BLaER1 (cell line): ENCODE results near the gene WNT2.

ENCODE experiments used
- H3K27ac ChIP-seq: shearing (Covaris generic); formaldehyde crosslinking; 2 replicates; pipeline ENCODE4 v1.8.1; 2022
- H3K27me3 ChIP-seq: shearing (Covaris generic); formaldehyde crosslinking; 2 replicates; pipeline ENCODE4 v1.8.1; 2022
- H3K36me3 ChIP-seq: shearing (Covaris generic); formaldehyde crosslinking; 2 replicates; pipeline ENCODE4 v1.8.1; 2022
- H3K4me1 ChIP-seq: shearing (Covaris generic); formaldehyde crosslinking; 2 replicates; pipeline ENCODE4 v1.8.1; 2022
- H3K4me2 ChIP-seq: shearing (Covaris generic); formaldehyde crosslinking; 2 replicates; pipeline ENCODE4 v1.8.1; 2022
- H3K4me3 ChIP-seq: shearing (Covaris generic); formaldehyde crosslinking; 2 replicates; pipeline ENCODE4 v1.8.1; 2022
- H3K9ac ChIP-seq: shearing (Covaris generic); formaldehyde crosslinking; 2 replicates; pipeline ENCODE4 v1.8.1; 2022
- H3K9me3 ChIP-seq: shearing (Covaris generic); formaldehyde crosslinking; 2 replicates; pipeline ENCODE4 v1.8.1; 2022
- H4K20me1 ChIP-seq: shearing (Covaris generic); formaldehyde crosslinking; 2 replicates; pipeline ENCODE4 v1.8.1; 2022
- Cebpa-rat ChIP-seq: shearing (Covaris generic); IDR thresholded peaks from 2 replicates; pipeline ENCODE4 v1.8.1; 2022

WNT2 gene

DNA sequence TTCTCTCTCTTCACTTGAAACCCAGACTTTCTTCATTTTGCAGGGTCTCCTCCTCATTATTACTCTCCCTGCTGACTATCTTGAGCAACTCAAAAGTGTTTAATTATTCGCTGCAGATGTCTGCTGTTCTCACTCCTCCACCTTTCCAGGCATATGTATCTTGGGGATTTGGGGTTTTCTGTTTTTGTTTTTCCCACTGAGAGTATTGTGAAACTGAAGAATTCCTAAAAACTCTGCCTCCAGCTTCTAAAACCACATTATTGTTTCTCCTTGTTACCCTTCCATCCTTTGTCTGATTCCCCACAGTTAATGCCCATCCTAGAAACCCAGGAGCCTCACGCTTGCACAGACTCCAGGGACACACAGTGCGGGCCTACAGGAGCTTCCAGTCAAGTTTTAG, 51.3 kb downstream of the WNT2 start:
- no peak overlapping the region for H3K27ac ChIP-seq
- H3K36me3 ChIP-seq: no peaks in the 10 kb centered on the region
- no peaks in the 10 kb centered on the region for H4K20me1 ChIP-seq
- no peaks in the 10 kb centered on the region for H3K27me3 ChIP-seq
- H3K4me1 ChIP-seq: no peaks in the 10 kb centered on the region
- no peak overlapping the region for H3K4me2 ChIP-seq
- H3K9me3 ChIP-seq: no peaks in the 10 kb centered on the region
- no peak overlapping the region for H3K4me3 ChIP-seq
- no peak for TF ChIP-seq Cebpa-rat
- no peak overlapping the region for H3K9ac ChIP-seq

DNA sequence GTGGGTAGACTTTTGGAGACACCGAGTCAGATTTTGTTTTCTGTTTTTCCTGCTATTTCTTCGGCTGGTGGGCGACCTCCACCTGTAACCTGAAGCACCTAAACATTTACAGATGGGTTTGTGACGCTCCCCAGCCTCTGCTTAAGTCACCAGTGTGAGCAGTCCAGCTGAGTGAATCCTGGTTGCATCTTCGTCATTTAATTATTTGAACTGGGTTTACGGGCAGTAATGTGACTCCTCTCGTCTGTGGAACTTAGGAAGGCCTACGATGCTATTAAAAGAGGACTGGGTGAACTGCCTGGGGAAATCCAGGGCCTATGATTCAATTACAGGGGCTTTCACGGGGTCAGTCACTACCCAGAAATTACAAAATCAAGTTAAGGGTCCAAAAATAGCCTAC, 52.5 kb downstream of the WNT2 start:
- Histone ChIP-seq H4K20me1 (no peaks in the 10 kb centered on the region), H3K4me3 (no peak overlapping the region), H3K27ac (no peak overlapping the region), H3K27me3 (no peaks in the 10 kb centered on the region), H3K4me2 (no peak overlapping the region), H3K36me3 (no peaks in the 10 kb centered on the region), H3K4me1 (no peaks in the 10 kb centered on the region), H3K9me3 (peaks cover 5% of the 10 kb centered on the region; the same call in 1 of the 2 replicates), H3K9ac (no peak overlapping the region)
- TF ChIP-seq Cebpa-rat: no peak

DNA sequence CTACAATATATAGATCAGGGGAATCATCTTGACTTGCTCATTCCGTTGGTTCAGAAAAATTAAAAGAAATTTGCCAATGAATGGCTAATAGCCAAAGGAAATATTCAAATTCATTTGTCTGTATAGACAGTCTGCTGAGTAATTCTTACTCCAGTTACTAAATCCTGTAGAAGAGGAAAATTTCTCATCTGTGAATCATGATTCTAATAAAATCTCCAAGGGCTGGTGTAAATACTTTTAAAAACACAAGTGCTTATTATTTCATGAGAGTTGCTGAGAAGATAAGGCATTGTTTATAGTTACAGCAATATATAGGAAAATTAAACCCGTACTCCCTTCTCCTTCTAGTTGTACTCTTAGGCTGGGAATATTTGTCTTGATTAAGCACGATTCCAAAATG, 53.0 kb downstream of the WNT2 start:
- no peak overlapping the region for H3K9ac ChIP-seq
- no peak for TF ChIP-seq Cebpa-rat
- H3K27ac ChIP-seq: no peak overlapping the region
- H3K4me3 ChIP-seq: no peak overlapping the region
- H3K36me3 ChIP-seq: no peaks in the 10 kb centered on the region
- no peak overlapping the region for H3K4me2 ChIP-seq
- H3K27me3 ChIP-seq: no peaks in the 10 kb centered on the region
- no peaks in the 10 kb centered on the region for H3K4me1 ChIP-seq
- H3K9me3 ChIP-seq: peaks cover 7% of the 10 kb centered on the region; the same call in 1 of the 2 replicates
- no peaks in the 10 kb centered on the region for H4K20me1 ChIP-seq

DNA sequence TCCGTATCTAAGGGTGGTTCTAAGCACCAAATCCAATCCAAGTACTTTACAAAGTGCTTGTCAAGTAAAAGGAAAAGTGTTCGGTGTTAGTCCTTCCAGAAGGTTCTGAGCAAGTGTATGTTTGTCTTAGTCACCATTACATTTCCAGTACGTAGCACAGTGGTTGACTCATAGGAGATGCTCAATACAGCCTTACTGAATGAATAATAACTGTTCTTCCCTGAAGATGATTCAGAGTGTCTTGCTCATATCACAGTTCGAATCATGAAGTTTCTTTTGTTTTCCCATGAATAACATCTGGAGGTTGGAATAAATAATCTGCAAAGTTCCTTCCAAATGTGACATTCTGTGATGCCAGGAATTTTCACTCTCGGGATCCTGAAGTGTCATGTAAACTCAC, 53.4 kb downstream of the WNT2 start:
- Histone ChIP-seq H3K4me3 (no peak overlapping the region), H3K9ac (no peak overlapping the region), H3K9me3 (peaks cover 7% of the 10 kb centered on the region; the same call in 1 of the 2 replicates), H3K4me2 (no peak overlapping the region), H3K27me3 (no peaks in the 10 kb centered on the region), H3K36me3 (no peaks in the 10 kb centered on the region), H3K27ac (no peak overlapping the region), H4K20me1 (no peaks in the 10 kb centered on the region), H3K4me1 (no peaks in the 10 kb centered on the region)
- no peak for TF ChIP-seq Cebpa-rat

DNA sequence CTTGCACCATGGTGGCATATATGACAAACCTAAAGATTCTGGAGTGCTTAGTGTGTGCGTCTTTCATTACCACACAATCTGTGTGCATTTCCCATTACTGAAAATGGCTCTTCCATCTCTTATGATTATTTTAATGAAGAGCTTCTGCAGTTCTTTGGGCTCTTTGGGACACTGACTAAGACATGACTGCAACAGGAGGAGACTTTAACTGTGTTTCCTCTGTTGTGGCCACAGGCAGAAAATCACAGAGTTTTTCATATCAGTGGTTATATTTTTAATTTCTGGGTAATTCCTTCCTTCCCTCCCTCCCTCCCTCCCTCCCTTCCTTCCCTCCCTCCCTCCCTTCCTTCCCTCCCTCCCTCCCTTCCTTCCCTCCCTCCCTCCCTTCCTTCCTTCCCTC, 58.1 kb downstream of the WNT2 start:
- H4K20me1 ChIP-seq: no peaks in the 10 kb centered on the region
- H3K9ac ChIP-seq: no peak overlapping the region
- no peaks in the 10 kb centered on the region for H3K27me3 ChIP-seq
- H3K36me3 ChIP-seq: no peaks in the 10 kb centered on the region
- no peak for TF ChIP-seq Cebpa-rat
- no peak overlapping the region for H3K4me2 ChIP-seq
- H3K4me3 ChIP-seq: no peak overlapping the region
- H3K27ac ChIP-seq: no peak overlapping the region
- H3K4me1 ChIP-seq: no peaks in the 10 kb centered on the region
- peaks cover 7% of the 10 kb centered on the region; the same call in 1 of the 2 replicates for H3K9me3 ChIP-seq

DNA sequence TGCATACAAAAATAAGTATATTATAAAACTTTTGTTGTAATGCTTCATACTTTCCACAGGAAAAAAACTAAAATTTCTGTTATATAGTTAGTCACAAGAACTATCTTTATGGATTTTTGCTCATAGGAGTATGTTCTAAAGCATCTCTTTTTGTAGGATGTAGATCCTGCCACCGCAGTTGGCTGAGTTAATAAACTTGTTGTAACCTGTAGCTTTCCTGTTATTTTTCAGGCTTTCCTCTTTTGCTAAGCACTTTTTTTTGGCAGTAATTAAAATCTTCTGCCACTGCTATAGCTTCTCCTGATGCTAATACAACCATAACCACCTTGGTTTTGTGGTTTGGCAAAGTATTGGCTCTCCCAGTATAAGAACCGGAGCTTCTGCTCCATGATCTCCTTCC, 60.3 kb downstream of the WNT2 start:
- Histone ChIP-seq H3K4me2 (no peak overlapping the region), H3K27ac (no peak overlapping the region), H3K36me3 (no peaks in the 10 kb centered on the region), H4K20me1 (no peaks in the 10 kb centered on the region), H3K27me3 (no peaks in the 10 kb centered on the region), H3K9me3 (peaks cover 7% of the 10 kb centered on the region; the same call in 1 of the 2 replicates), H3K9ac (no peak overlapping the region), H3K4me3 (no peak overlapping the region), H3K4me1 (no peaks in the 10 kb centered on the region)
- TF ChIP-seq Cebpa-rat: no peak

DNA sequence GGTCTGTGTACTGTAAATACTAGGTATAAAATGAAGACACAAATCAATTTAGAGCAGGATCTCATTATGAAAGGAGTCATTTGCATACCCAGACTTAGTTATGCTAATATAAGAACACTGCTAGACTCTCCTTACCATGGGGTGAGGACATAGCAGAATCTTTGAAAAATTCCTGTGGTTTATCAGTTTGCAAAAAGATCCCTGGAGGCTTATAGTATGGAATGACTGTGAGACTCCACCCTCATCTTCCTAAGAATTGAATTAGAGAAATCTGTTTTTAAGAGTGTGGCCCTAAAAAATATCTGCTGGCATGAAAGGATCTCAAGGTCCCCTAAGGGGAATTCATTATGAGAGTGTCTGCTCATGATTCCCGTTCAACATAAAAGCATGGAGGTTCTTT, 63.2 kb downstream of the WNT2 start:
- TF ChIP-seq Cebpa-rat: no peak
- H3K4me2 ChIP-seq: no peak overlapping the region
- no peaks in the 10 kb centered on the region for H3K4me1 ChIP-seq
- H3K9me3 ChIP-seq: no peaks in the 10 kb centered on the region
- no peaks in the 10 kb centered on the region for H4K20me1 ChIP-seq
- H3K4me3 ChIP-seq: no peak overlapping the region
- no peaks in the 10 kb centered on the region for H3K27me3 ChIP-seq
- H3K9ac ChIP-seq: no peak overlapping the region
- no peak overlapping the region for H3K27ac ChIP-seq
- H3K36me3 ChIP-seq: no peaks in the 10 kb centered on the region

DNA sequence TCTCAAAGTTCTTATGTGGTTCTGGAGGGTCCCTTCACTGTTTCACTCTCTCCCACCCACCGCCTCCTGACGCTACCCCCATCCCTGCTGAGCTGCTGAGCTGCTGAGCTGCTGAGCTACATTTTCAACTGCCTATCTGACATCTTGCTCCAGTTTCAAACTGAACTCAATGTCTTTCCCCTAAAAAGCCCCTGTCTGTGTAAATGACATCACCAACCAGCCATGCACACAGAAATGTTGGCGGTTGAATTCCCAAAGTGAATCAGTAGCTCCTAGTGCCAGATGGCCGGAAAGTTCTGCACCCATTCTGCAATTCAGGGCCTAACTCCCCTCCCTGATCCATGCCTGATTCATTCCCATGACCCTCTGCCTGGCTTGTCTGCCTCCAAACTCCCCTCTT, 71.2 kb downstream of the WNT2 start:
- no peak overlapping the region for H3K9ac ChIP-seq
- H3K4me1 ChIP-seq: no peaks in the 10 kb centered on the region
- H4K20me1 ChIP-seq: no peaks in the 10 kb centered on the region
- H3K4me2 ChIP-seq: no peak overlapping the region
- H3K36me3 ChIP-seq: no peaks in the 10 kb centered on the region
- H3K4me3 ChIP-seq: no peak overlapping the region
- no peak overlapping the region for H3K27ac ChIP-seq
- no peaks in the 10 kb centered on the region for H3K9me3 ChIP-seq
- H3K27me3 ChIP-seq: no peaks in the 10 kb centered on the region
- TF ChIP-seq Cebpa-rat: no peak

DNA sequence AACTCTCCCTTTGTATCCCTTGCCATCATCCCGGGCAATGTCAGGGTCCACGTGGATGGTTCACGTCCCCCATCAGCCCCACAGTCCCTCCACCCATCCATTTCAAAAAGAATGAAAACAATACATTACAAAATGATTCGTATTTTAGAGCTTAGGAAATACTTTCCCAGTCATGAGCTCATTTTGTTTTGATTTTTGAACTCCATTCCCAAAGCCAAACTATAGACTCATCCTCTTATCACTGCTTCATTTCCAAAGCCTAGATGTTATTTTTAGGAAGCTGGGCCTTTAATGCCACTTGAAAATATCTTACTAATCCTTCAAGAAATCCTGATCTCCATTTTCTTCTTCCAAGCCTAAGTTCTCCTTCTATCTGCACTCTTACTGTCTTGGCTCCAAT, 72.1 kb downstream of the WNT2 start:
- Histone ChIP-seq H3K9ac (no peak overlapping the region), H3K4me2 (no peak overlapping the region), H3K9me3 (0 out of 2 replicates have a peak, but pooled peaks cover 1% of the 10 kb centered on the region), H3K4me3 (no peak overlapping the region), H3K27me3 (no peaks in the 10 kb centered on the region), H4K20me1 (no peaks in the 10 kb centered on the region), H3K36me3 (no peaks in the 10 kb centered on the region), H3K4me1 (no peaks in the 10 kb centered on the region), H3K27ac (no peak overlapping the region)
- TF ChIP-seq Cebpa-rat: no peak

DNA sequence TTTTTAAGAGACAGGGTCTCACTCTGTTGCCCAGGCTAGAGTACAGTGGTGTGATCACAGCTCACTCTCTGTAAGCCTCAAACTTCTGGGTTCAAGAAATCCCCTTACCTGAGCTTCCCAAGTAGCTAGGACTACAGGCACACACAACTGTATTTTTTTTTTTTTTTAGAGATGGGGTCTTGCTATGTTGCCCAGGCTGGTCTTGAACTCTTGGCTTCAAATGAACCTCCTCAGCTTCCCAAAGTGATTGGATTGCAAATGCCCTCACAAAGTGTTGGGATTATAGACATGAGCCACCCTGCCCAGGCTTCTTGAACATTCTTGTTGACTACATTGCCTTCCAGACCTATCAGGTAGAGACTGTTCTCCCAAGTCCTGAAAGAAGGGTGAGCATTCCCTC, 72.6 kb downstream of the WNT2 start:
- Histone ChIP-seq H3K27me3 (no peaks in the 10 kb centered on the region), H3K4me2 (no peak overlapping the region), H3K4me1 (no peaks in the 10 kb centered on the region), H3K27ac (no peak overlapping the region), H3K9me3 (0 out of 2 replicates have a peak, but pooled peaks cover 4% of the 10 kb centered on the region), H3K9ac (no peak overlapping the region), H3K4me3 (no peak overlapping the region), H3K36me3 (no peaks in the 10 kb centered on the region), H4K20me1 (no peaks in the 10 kb centered on the region)
- no peak for TF ChIP-seq Cebpa-rat

DNA sequence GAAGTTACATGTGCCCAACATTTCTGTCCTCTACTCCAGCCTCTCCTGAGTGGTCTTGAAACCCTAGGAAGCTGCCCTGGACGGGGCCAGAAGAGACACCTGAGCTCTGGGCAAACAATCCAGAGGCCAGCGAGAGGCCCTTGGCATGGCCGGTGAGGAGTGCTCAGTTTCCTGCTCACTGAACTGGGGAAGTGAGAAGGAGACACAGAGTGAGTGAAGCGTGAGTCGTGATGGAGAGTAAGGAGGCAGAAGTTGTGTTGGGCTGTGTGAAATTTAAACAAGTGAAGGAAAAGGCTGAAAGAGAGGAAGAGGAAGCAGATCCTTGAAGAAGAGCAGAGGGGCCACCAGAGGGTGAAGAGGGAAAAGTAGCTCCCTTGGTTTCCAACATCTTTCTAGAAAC, 73.2 kb downstream of the WNT2 start:
- Histone ChIP-seq H3K27ac (no peak overlapping the region), H3K9ac (no peak overlapping the region), H4K20me1 (no peaks in the 10 kb centered on the region), H3K36me3 (no peaks in the 10 kb centered on the region), H3K9me3 (peaks cover 5% of the 10 kb centered on the region; the same call in 1 of the 2 replicates), H3K4me1 (no peaks in the 10 kb centered on the region), H3K4me2 (no peak overlapping the region), H3K27me3 (no peaks in the 10 kb centered on the region), H3K4me3 (no peak overlapping the region)
- no peak for TF ChIP-seq Cebpa-rat
